ENCODE data around the gene ITGA5.

Gene ITGA5

GRCh38 chr12:54393743-54394142, 25.3 kb downstream of the ITGA5 start:
- no CpG with 5 or more reads among the region's 3 CpGs for WGBS (ENCODE audit: extremely low coverage, insufficient coverage, low lambda C conversion rate)
- Histone ChIP-seq H3K9ac (ENCODE audit: low read length) (no peak overlapping the region), H2BK120ac (ENCODE audit: low read depth, low read length) (no peak overlapping the region), H2BK15ac (replicated peaks; ENCODE audit: low read depth) (no peak overlapping the region), H3K79me2 (ENCODE audit: control insufficient read depth, insufficient read depth, low read length) (no peaks in the 10 kb centered on the region), H3K27ac (ENCODE audit: low read depth, low read length) (no peak overlapping the region), H2BK5ac (ENCODE audit: low read length) (no peak overlapping the region), H3K4me2 (ENCODE audit: low read length) (no peak overlapping the region), H3K79me1 (ENCODE audit: low read length) (peaks cover 2% of the 10 kb centered on the region), H3K4me3 (ENCODE audit: low read length) (no peak overlapping the region), H3K4me1 (ENCODE audit: control insufficient read depth, low read depth, low read length) (peaks cover 18% of the 10 kb centered on the region), H3K56ac (ENCODE audit: low read length) (no peak overlapping the region), H4K8ac (ENCODE audit: low read depth, low read length) (no peak overlapping the region), H3K23ac (ENCODE audit: low read length) (no peak overlapping the region), H3K18ac (ENCODE audit: low read length) (no peak overlapping the region), H4K5ac (ENCODE audit: low read length) (no peak overlapping the region), H3K36me3 (ENCODE audit: control insufficient read depth, insufficient read depth, low read length) (peaks cover 18% of the 10 kb centered on the region), H3K4ac (ENCODE audit: low read depth, low read length) (no peak overlapping the region), H3K27me3 (ENCODE audit: insufficient read depth, low read length, poor library complexity) (no peaks in the 10 kb centered on the region), H2AK5ac (ENCODE audit: low read length) (no peak overlapping the region)
- DNase-seq, result no peak

GRCh38 chr12:54393207-54393609, 25.9 kb downstream of the ITGA5 start:
- no peak overlapping the region for H3K27ac ChIP-seq (ENCODE audit: low read depth, low read length)
- H2BK5ac ChIP-seq (ENCODE audit: low read length), result no peak overlapping the region
- no peak overlapping the region for H2AK5ac ChIP-seq (ENCODE audit: low read length)
- H3K36me3 ChIP-seq (ENCODE audit: control insufficient read depth, insufficient read depth, low read length), result peaks cover 15% of the 10 kb centered on the region
- no peak overlapping the region for H3K23ac ChIP-seq (ENCODE audit: low read length)
- no peak overlapping the region for H3K4me2 ChIP-seq (ENCODE audit: low read length)
- H3K27me3 ChIP-seq (ENCODE audit: insufficient read depth, low read length, poor library complexity), result no peaks in the 10 kb centered on the region
- no peak overlapping the region for H3K18ac ChIP-seq (ENCODE audit: low read length)
- no peak overlapping the region for H2BK15ac ChIP-seq (replicated peaks; ENCODE audit: low read depth)
- no CpG with 5 or more reads among the region's 6 CpGs for WGBS (ENCODE audit: extremely low coverage, insufficient coverage, low lambda C conversion rate)
- peaks cover 2% of the 10 kb centered on the region for H3K79me1 ChIP-seq (ENCODE audit: low read length)
- no peak overlapping the region for H2BK120ac ChIP-seq (ENCODE audit: low read depth, low read length)
- H3K4me3 ChIP-seq (ENCODE audit: low read length), result no peak overlapping the region
- H3K79me2 ChIP-seq (ENCODE audit: control insufficient read depth, insufficient read depth, low read length), result no peaks in the 10 kb centered on the region
- H4K5ac ChIP-seq (ENCODE audit: low read length), result no peak overlapping the region
- peak overlapping the region; percentile 11 for H3K56ac ChIP-seq (ENCODE audit: low read length)
- no peak overlapping the region for H4K8ac ChIP-seq (ENCODE audit: low read depth, low read length)
- DNase-seq, result no peak
- H3K9ac ChIP-seq (ENCODE audit: low read length), result no peak overlapping the region
- no peak overlapping the region for H3K4ac ChIP-seq (ENCODE audit: low read depth, low read length)
- peaks cover 23% of the 10 kb centered on the region for H3K4me1 ChIP-seq (ENCODE audit: control insufficient read depth, low read depth, low read length)

DNA sequence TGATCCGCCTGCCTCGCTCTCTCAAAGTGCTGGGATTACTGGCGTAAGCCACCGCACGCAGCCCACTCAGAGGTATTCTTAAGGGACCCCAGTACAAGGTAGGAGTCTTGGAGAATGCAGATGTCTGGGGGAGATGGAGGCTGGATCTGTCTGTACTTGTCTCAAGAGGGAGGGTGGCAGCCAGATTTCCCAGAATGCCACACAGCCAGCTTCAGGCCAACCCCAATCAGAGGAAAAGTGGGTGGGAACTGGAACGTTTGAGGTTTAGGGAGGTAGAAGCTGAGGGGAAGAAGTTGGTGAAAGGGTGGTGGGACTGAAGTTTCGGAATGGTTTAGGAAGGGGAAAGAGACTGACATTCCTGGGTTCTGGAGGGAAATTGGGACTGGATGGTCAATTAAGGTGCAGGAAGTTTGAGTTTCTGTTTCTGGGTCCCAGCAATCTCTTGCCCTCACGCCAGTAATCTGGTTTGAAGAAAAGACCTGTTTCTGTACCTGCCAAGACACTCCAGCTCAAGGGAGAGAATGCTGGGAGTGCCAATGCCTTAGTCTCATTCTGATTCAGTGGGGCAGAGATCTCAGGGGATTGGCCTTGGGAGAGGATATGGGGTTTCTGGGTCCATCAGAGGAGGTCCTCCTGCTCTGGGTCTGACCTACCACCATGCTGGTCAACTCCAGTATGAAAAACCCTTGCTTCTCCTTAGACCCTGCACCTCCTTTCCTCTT, 26.4 kb downstream of the ITGA5 start:
- no CpG with 5 or more reads among the region's 8 CpGs for WGBS (ENCODE audit: extremely low coverage, insufficient coverage, low lambda C conversion rate)
- Histone ChIP-seq H3K23ac (ENCODE audit: low read length) (no peak overlapping the region), H2BK15ac (replicated peaks; ENCODE audit: low read depth) (no peak overlapping the region), H3K4ac (ENCODE audit: low read depth, low read length) (no peak overlapping the region), H2BK5ac (ENCODE audit: low read length) (no peak overlapping the region), H3K27ac (ENCODE audit: low read depth, low read length) (no peak overlapping the region), H3K4me2 (ENCODE audit: low read length) (no peak overlapping the region), H2AK5ac (ENCODE audit: low read length) (no peak overlapping the region), H3K79me2 (ENCODE audit: control insufficient read depth, insufficient read depth, low read length) (no peaks in the 10 kb centered on the region), H2BK120ac (ENCODE audit: low read depth, low read length) (no peak overlapping the region), H3K4me1 (ENCODE audit: control insufficient read depth, low read depth, low read length) (peaks cover 28% of the 10 kb centered on the region), H3K18ac (ENCODE audit: low read length) (no peak overlapping the region), H3K36me3 (ENCODE audit: control insufficient read depth, insufficient read depth, low read length) (peaks cover 15% of the 10 kb centered on the region), H3K56ac (ENCODE audit: low read length) (peak overlapping the region; percentile 11), H3K79me1 (ENCODE audit: low read length) (peaks cover 2% of the 10 kb centered on the region), H3K9ac (ENCODE audit: low read length) (no peak overlapping the region), H4K5ac (ENCODE audit: low read length) (no peak overlapping the region), H4K8ac (ENCODE audit: low read depth, low read length) (no peak overlapping the region), H3K27me3 (ENCODE audit: insufficient read depth, low read length, poor library complexity) (no peaks in the 10 kb centered on the region), H3K4me3 (ENCODE audit: low read length) (no peak overlapping the region)
- no peak for DNase-seq

DNA sequence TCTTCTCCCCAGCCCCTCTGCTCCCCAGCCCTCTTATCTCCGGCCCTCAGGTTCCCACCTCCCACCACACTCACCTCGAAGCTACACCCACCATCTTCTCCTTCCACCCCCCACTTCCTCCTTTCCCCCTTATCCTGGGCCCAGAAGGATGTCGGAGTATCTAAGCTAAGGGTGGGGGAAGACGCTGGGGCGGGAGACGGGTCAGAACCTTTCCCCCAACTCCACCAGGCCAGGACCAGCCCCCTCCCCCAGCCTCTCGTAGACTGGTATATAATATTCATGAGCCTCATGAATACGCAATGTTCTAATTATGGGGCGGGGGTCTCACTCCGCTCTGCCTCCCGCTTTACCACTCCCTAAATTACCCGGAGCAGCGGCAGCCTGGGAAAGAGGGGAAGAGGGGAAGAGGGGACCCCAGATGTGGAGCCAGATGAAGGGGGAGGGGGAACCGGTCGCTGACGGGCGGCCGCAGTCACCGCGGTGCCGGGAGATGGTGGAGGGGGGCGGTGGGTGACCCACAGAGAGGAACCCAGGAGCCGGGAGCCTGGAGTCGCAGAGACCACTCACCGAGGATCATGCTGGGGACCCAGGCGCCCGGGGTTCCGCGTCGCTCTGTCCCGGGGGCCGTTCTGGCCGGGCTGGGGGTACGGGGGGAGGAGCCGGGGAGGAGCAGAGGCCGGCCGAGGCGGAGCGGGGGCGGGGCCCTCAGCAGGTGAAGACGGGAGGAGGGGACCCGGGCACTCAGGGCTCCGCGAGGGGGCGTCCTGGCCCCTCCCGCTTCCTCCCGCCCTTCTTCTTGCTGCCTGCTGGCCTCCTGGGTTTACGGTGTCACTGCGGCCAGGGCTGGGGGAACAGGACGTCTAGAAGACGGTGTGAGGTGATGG, 28.2 kb downstream of the ITGA5 start:
- Histone ChIP-seq H3K79me1 (ENCODE audit: low read length) (no peaks in the 10 kb centered on the region), H3K79me2 (ENCODE audit: control insufficient read depth, insufficient read depth, low read length) (no peaks in the 10 kb centered on the region), H3K9ac (ENCODE audit: low read length) (peak overlapping the region; percentile 88), H2BK120ac (ENCODE audit: low read depth, low read length) (peak overlapping the region; percentile 50), H2AK5ac (ENCODE audit: low read length) (no peak overlapping the region), H3K27me3 (ENCODE audit: insufficient read depth, low read length, poor library complexity) (no peaks in the 10 kb centered on the region), H3K23ac (ENCODE audit: low read length) (peak overlapping the region; percentile 39), H2BK15ac (replicated peaks; ENCODE audit: low read depth) (peak overlapping the region; percentile 45), H3K18ac (ENCODE audit: low read length) (peak overlapping the region; percentile 77), H3K4me3 (ENCODE audit: low read length) (peak overlapping the region; percentile 80), H3K4me2 (ENCODE audit: low read length) (peak overlapping the region; percentile 84), H3K4me1 (ENCODE audit: control insufficient read depth, low read depth, low read length) (peaks cover 44% of the 10 kb centered on the region), H2BK5ac (ENCODE audit: low read length) (peak overlapping the region; percentile 58), H3K4ac (ENCODE audit: low read depth, low read length) (no peak overlapping the region), H3K36me3 (ENCODE audit: control insufficient read depth, insufficient read depth, low read length) (peaks cover 4% of the 10 kb centered on the region), H4K8ac (ENCODE audit: low read depth, low read length) (no peak overlapping the region), H3K56ac (ENCODE audit: low read length) (peak overlapping the region; percentile 93), H3K27ac (ENCODE audit: low read depth, low read length) (no peak overlapping the region), H4K5ac (ENCODE audit: low read length) (no peak overlapping the region)
- peak; percentile 86 for DNase-seq
- no CpG with 5 or more reads among the region's 51 CpGs for WGBS (ENCODE audit: extremely low coverage, insufficient coverage, low lambda C conversion rate)

DNA sequence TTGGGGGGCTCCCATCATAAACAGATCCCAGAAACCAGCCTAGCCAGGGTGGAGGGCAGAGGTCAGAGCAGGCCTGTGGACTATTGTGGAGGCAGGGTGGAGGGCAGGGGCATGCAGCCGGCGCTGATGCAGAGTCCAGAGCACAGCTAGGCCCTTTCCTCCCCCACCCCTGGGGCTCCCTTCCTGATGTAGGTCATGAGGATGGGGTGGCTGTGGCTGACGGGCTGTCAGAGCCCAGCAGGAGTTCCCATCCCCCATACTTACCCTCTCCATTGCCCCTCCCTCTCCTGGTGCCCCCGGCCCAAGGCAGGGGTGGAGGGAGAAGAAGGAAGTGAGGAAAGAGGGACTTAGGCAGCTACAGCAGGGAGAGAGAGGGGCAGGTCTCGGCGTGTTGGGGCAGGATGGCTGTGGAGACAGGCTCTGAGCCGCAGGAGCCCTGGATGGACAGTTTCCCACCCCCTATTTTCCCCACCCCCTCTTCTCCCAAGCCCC, 28.8 kb downstream of the ITGA5 start:
- peak overlapping the region; percentile 93 for H3K56ac ChIP-seq (ENCODE audit: low read length)
- peak overlapping the region; percentile 77 for H3K18ac ChIP-seq (ENCODE audit: low read length)
- no peak overlapping the region for H3K4ac ChIP-seq (ENCODE audit: low read depth, low read length)
- no peaks in the 10 kb centered on the region for H3K79me1 ChIP-seq (ENCODE audit: low read length)
- H3K27me3 ChIP-seq (ENCODE audit: insufficient read depth, low read length, poor library complexity), result no peaks in the 10 kb centered on the region
- no peak overlapping the region for H4K8ac ChIP-seq (ENCODE audit: low read depth, low read length)
- H2BK15ac ChIP-seq (replicated peaks; ENCODE audit: low read depth), result no peak overlapping the region
- no CpG with 5 or more reads among the region's 7 CpGs for WGBS (ENCODE audit: extremely low coverage, insufficient coverage, low lambda C conversion rate)
- no peak overlapping the region for H3K4me3 ChIP-seq (ENCODE audit: low read length)
- DNase-seq, result peak; percentile 73
- peak overlapping the region; percentile 10 for H3K27ac ChIP-seq (ENCODE audit: low read depth, low read length)
- H2AK5ac ChIP-seq (ENCODE audit: low read length), result peak overlapping the region; percentile 32
- H2BK5ac ChIP-seq (ENCODE audit: low read length), result peak overlapping the region; percentile 32
- H3K36me3 ChIP-seq (ENCODE audit: control insufficient read depth, insufficient read depth, low read length), result peaks cover 1% of the 10 kb centered on the region
- peak overlapping the region; percentile 88 for H3K9ac ChIP-seq (ENCODE audit: low read length)
- no peaks in the 10 kb centered on the region for H3K79me2 ChIP-seq (ENCODE audit: control insufficient read depth, insufficient read depth, low read length)
- H4K5ac ChIP-seq (ENCODE audit: low read length), result no peak overlapping the region
- no peak overlapping the region for H3K23ac ChIP-seq (ENCODE audit: low read length)
- peaks cover 49% of the 10 kb centered on the region for H3K4me1 ChIP-seq (ENCODE audit: control insufficient read depth, low read depth, low read length)
- H2BK120ac ChIP-seq (ENCODE audit: low read depth, low read length), result no peak overlapping the region
- peak overlapping the region; percentile 45 for H3K4me2 ChIP-seq (ENCODE audit: low read length)
